ENCODE results near the gene FAU. TPM values are rescaled to one million over a fixed set of nuclear protein-coding genes. Genes with fewer than 3 reads are reported as not detected.

FAU gene
- total RNA-seq, 1 donor from 2014 or later, result 1,253 TPM

DNA sequence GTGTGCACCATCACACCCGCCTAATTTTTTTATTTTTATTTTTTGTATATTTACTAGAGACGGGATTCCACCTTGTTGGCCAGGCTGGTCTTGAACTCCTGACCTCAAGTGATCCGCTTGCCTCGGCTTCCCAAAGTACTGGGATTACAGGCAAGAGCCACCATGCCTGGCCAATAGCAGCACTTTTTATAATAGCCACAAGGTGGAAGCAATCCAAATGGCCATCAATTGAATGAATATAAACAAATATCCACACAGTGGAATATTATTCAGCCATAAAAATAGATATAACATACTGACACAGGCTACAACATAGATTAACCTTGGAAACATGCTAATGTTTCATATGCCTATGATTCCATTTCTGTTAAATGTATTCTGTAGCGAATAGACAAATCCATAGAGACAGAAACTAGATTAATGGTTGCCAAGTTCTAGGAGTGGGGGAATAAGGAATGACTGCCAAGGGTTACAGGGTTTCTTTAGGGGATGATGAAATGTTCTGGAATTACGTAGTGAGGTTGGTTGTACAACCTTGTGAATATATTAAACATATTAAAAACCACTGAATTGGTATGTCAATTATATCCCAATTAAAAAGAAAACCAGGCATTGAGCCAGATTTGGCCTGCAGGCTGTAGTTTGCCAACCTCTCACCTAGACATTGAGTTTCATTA is 21.1 kb downstream of the FAU start:
- Histone ChIP-seq H3K4me1 (peaks cover 3 to 21% of the 10 kb centered on the region in 2 donors), H3K27me3 (no peaks in the 10 kb centered on the region), H3K36me3 (peaks cover 3 to 9% of the 10 kb centered on the region in 2 donors), H3K9me3 (no peaks in the 10 kb centered on the region), H3K4me3 (no peak overlapping the region), H3K27ac (no peak overlapping the region)
- TF ChIP-seq, protein P1, sequence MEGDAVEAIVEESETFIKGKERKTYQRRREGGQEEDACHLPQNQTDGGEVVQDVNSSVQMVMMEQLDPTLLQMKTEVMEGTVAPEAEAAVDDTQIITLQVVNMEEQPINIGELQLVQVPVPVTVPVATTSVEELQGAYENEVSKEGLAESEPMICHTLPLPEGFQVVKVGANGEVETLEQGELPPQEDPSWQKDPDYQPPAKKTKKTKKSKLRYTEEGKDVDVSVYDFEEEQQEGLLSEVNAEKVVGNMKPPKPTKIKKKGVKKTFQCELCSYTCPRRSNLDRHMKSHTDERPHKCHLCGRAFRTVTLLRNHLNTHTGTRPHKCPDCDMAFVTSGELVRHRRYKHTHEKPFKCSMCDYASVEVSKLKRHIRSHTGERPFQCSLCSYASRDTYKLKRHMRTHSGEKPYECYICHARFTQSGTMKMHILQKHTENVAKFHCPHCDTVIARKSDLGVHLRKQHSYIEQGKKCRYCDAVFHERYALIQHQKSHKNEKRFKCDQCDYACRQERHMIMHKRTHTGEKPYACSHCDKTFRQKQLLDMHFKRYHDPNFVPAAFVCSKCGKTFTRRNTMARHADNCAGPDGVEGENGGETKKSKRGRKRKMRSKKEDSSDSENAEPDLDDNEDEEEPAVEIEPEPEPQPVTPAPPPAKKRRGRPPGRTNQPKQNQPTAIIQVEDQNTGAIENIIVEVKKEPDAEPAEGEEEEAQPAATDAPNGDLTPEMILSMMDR (IDR thresholded peaks at IDR 0.05), result no peak
- intact Hi-C loops (cut with DNase I), result no loop called here
- no peak for DNase-seq (ENCODE audit: low spot score in 2 of 2)

DNA sequence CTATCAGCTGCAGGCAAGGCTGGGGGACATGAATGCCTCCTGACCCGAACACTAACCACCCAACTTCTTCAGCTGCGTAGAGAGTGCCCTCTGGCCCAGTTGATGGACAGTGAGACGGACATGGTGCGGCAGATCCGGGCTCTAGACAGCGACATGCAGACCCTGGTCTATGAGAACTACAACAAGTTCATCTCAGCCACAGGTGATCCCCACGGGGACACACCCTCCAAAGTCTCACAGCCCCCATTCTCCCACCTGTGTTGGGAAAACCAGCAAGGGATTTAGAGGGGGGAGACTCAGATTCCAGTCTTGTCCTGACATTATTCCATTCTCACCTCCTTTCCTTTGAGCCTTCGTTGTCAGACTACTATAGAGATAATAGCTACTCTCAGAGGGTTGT is 25.0 kb downstream of the FAU start:
- Histone ChIP-seq H3K27ac (peak overlapping the region; percentile 86 to 95), H3K4me3 (peak overlapping the region; percentile 73 to 80), H3K36me3 (peaks cover 0 to 5% of the 10 kb centered on the region in 2 donors), H3K27me3 (no peaks in the 10 kb centered on the region), H3K4me1 (peaks cover 3 to 15% of the 10 kb centered on the region in 2 donors), H3K9me3 (no peaks in the 10 kb centered on the region)
- TF ChIP-seq, protein P1 (IDR thresholded peaks at IDR 0.05), result no peak
- no peak for DNase-seq (ENCODE audit: low spot score in 2 of 2)
- intact Hi-C loops (cut with DNase I), result loop anchor here (1.0 to 5.0 kb wide), 5 partner anchors 13 to 180 kb away; partner anchors contain the start of genes ARL2, ATG2A, CDCA5 and SNX15

DNA sequence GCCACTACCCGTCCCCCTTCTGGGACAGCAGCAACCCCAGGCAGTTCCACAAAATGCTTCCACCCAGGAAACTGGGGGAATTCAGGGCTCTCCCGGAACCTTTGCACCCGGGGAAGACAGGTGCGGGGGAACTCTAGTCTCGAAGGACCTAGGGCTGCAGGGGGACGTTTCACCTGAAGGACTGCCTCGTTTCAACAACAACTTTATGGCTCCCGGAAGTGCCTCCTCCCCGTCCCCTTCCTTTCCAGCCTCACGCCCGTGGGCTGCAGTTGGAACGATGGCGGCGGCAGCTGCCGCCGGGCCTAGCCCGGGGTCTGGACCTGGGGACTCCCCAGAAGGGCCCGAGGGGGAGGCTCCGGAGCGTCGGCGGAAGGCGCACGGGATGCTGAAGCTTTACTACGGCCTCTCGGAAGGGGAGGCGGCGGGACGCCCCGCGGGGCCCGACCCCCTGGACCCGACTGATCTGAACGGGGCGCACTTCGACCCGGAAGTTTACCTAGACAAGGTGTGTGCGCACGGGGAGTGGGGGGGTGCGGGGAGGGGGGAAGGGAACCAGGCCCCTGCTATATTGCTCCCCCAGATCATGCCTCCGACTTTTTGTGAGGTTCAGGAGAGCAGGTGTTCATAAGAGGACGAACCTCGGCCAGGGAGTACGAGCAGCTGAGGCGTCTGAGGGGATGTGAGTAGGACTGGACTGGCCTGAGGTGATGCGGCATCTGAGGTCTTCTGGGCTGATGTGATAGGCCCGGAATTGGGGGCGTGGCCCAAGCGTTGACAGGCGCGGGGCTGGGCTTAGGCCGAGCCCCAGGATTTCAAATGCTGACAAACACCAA is 25.7 kb downstream of the FAU start, which contains the start of gene VPS51:
VPS51 (plus strand) TSS at position 241 of the 833 bp plus-strand sequence; CDS start at position 278, 37 bp downstream.
- Histone ChIP-seq H3K9me3 (no peaks in the 10 kb centered on the region), H3K4me1 (peaks cover 3 to 15% of the 10 kb centered on the region in 2 donors), H3K36me3 (peaks cover 0 to 5% of the 10 kb centered on the region in 2 donors), H3K4me3 (peak within 1 kb of the TSS; percentile 73 to 80), H3K27ac (peak within 1 kb of the TSS; percentile 86 to 95), H3K27me3 (no peaks in the 10 kb centered on the region)
- TF ChIP-seq, protein P1 (IDR thresholded peaks at IDR 0.05), result peak in 1 of 3 experiments; percentile 20
- DNase-seq (ENCODE audit: low spot score in 2 of 2), result peak; percentile 66 to 94
- intact Hi-C loops (cut with DNase I), result loop anchor here (1.0 to 5.0 kb wide), 5 partner anchors 12 to 179 kb away; partner anchors contain the start of genes ARL2, ATG2A, CDCA5 and SNX15

DNA sequence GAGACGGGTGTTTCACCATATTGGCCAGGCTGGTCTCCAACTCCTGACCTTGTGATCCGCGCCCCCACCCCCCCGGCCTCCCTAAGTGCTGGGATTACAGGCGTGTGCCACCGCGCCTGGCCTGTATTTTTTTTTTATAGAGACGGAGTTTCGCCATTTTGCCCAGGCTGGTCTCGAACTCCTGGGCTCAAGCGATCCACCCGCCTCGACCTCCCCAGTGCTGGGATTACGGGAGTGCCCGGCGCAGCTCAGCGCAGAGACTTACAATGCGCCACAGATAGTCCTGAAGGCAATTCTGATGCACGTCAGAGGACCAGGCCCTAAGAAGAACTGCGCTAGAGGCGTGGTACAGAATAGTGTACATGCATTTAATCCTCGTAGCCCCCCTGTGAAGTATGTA is 26.5 kb downstream of the FAU start:
- TF ChIP-seq, protein P1 (IDR thresholded peaks at IDR 0.05), result no peak
- intact Hi-C loops (cut with DNase I), result loop anchor here (5.0 kb wide), 2 partner anchors 83 to 178 kb away; partner anchors contain the start of genes ARL2 and ATG2A
- peak overlapping the region in 1 of 2 donors; percentile 95 for H3K27ac ChIP-seq
- H3K27me3 ChIP-seq, result no peaks in the 10 kb centered on the region
- H3K36me3 ChIP-seq, result peaks cover 0 to 5% of the 10 kb centered on the region in 2 donors
- peaks cover 3 to 15% of the 10 kb centered on the region in 2 donors for H3K4me1 ChIP-seq
- peak overlapping the region; percentile 73 to 80 for H3K4me3 ChIP-seq
- no peak for DNase-seq (ENCODE audit: low spot score in 2 of 2)
- no peaks in the 10 kb centered on the region for H3K9me3 ChIP-seq

DNA sequence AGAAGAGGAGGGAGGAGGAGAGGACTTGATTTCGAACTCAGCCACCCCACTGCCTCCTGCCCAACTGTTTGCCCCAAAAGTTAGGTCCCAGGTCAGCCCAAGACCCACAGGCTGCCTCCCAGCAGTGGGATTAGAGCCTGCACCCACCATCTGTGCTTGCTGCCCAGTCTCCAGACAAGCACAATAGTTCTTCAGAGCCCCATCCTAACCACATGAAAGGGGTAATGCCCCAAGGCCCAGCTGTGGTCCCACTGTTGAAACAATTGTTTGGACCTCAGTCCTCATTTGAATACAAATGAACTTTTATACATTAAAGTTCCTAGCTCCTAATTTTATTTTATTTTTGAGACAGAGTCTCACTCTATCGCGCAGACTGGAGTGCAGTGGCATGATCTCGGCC is 31.3 kb downstream of the FAU start:
- H3K4me1 ChIP-seq, result peaks cover 0 to 1% of the 10 kb centered on the region in 2 donors
- no peaks in the 10 kb centered on the region for H3K9me3 ChIP-seq
- H3K4me3 ChIP-seq, result no peak overlapping the region
- intact Hi-C loops (cut with DNase I), result no loop called here
- H3K27me3 ChIP-seq, result no peaks in the 10 kb centered on the region
- no peak for DNase-seq (ENCODE audit: low spot score in 2 of 2)
- peaks cover 25 to 39% of the 10 kb centered on the region in 2 donors for H3K36me3 ChIP-seq
- no peak overlapping the region for H3K27ac ChIP-seq
- TF ChIP-seq, protein P1 (IDR thresholded peaks at IDR 0.05), result no peak

All from ascending aorta (tissue), 2 donors.